CD4-positive, CD25-positive, alpha-beta regulatory T cell (primary cell): ENCODE measurements around the gene LRRC4B. TPM values are rescaled to one million over a fixed set of nuclear protein-coding genes. Genes with fewer than 3 reads are reported as not detected.

Source experiments
- ATAC-seq, 2 donors: fragments of 150-1000 bp; cut with Tn5 transposase; one replicate each; pipeline ENCODE4 v1.10.0; 2021; ENCODE audit warnings: low read depth in 2 of 2, moderate number of reproducible peaks in 2 of 2, moderate library complexity in 1 of 2
- DNase-seq, 3 donors: peaks; one replicate each; pipeline versions ENCODE4 v3.0.0 to v3.0.0-alpha.2; 2012 to 2022; ENCODE audit warnings: mixed read lengths in 1 of 3
- H3K27ac ChIP-seq: one replicate; pipeline ENCODE4 v1.7.0; 2013; ENCODE audit warnings: mild to moderate bottlenecking, low read length; ENCODE audit not compliant: insufficient read depth, poor library complexity, severe bottlenecking
- H3K27me3 ChIP-seq: one replicate; pipeline ENCODE4 v1.7.0; 2013; ENCODE audit warnings: low read length; ENCODE audit not compliant: control insufficient read depth, insufficient read depth
- H3K36me3 ChIP-seq: one replicate; pipeline ENCODE4 v1.7.0; 2013; ENCODE audit warnings: mild to moderate bottlenecking, low read length, moderate library complexity; ENCODE audit not compliant: control insufficient read depth, insufficient read depth
- H3K4me1 ChIP-seq: 2 replicates; pipeline ENCODE4 v1.7.0; 2013; ENCODE audit warnings: mild to moderate bottlenecking, low read length; ENCODE audit not compliant: insufficient read depth, control insufficient read depth, poor library complexity, severe bottlenecking
- H3K4me3 ChIP-seq: one replicate; pipeline ENCODE4 v1.7.0; 2013; ENCODE audit warnings: low read depth, mild to moderate bottlenecking, low read length, moderate library complexity
- H3K9me3 ChIP-seq, 2 experiments: 1 replicate in 1 of 2; 2 replicates in 1 of 2; pipeline ENCODE4 v1.7.0; 2013; ENCODE audit warnings: low read length in 2 of 2, mild to moderate bottlenecking in 1 of 2, moderate library complexity in 1 of 2; ENCODE audit not compliant: control insufficient read depth in 2 of 2
- H3K27ac Mint-ChIP-seq, 3 donors: one replicate each; pipeline ENCODE4 v1.8.0; 2020 to 2022; ENCODE audit warnings: mild to moderate bottlenecking in 3 of 3, mixed read lengths in 3 of 3, moderate library complexity in 2 of 3
- H3K27me3 Mint-ChIP-seq: one replicate; pipeline ENCODE4 v1.8.0; 2022; ENCODE audit warnings: mild to moderate bottlenecking, mixed read lengths
- H3K36me3 Mint-ChIP-seq: one replicate; pipeline ENCODE4 v1.8.0; 2020; ENCODE audit warnings: mixed read lengths
- H3K4me1 Mint-ChIP-seq, 4 donors: one replicate each; pipeline ENCODE4 v1.8.0; 2020 to 2022; ENCODE audit warnings: mixed read lengths in 4 of 4, mild to moderate bottlenecking in 1 of 4
- H3K4me3 Mint-ChIP-seq, 4 donors: one replicate each; pipeline ENCODE4 v1.8.0; 2020 to 2022; ENCODE audit warnings: mild to moderate bottlenecking in 4 of 4, mixed read lengths in 4 of 4, moderate library complexity in 3 of 4
- H3K9me3 Mint-ChIP-seq, 7 donors: one replicate each; pipeline ENCODE4 v1.8.0; 2020 to 2022; ENCODE audit warnings: mixed read lengths in 7 of 7, mild to moderate bottlenecking in 3 of 7, moderate library complexity in 2 of 7
- polyA plus RNA-seq, 4 donors: library from polyadenylated mRNA; unstranded; fragments of 300-500 nt; fragmentation: Illumina TruSeq; gene quantifications; one replicate each; pipeline ENCODE4 v1.2.3, GENCODE V29; 2021
- total RNA-seq: library from RNA; stranded (reverse); gene quantifications from one replicate; pipeline ENCODE4 v1.2.3, GENCODE V29; 2022

LRRC4B gene
- total and polyA plus RNA-seq, 5 donors from 2014 or later, result not detected

DNA sequence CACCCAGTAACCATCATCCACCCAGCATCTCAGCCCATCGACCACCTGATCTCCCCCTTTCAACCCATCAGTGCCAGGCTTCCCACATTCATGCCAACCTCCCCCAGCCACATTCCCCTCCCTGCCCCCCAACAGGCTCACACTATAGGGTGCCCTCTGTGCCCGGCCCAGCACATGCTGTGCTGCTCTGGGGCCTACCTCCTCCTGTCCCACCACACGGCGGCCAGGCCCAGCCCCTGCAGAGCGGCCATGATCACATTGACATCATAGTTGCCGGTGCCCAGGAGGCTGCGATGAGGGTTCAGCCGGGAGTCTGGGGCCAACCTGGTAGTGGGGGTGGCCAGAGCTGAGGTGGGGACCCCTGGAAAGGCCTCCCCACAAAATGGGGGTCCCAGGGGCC lies 60.9 kb downstream of the LRRC4B start:
- H3K9me3 Mint-ChIP-seq, result peaks cover 0 to 1% (median 0%) of the 10 kb centered on the region in 7 donors
- H3K4me1 ChIP-seq, result peaks cover 16% of the 10 kb centered on the region
- H3K27me3 Mint-ChIP-seq, result peaks cover 7% of the 10 kb centered on the region
- no peak for DNase-seq
- ATAC-seq, result no peak
- no peak overlapping the region for H3K4me3 ChIP-seq
- no peaks in the 10 kb centered on the region for H3K36me3 ChIP-seq
- peaks cover 3% of the 10 kb centered on the region for H3K36me3 Mint-ChIP-seq
- H3K27ac ChIP-seq, result no peak overlapping the region
- H3K4me3 Mint-ChIP-seq, result peak overlapping the region in 1 of 4 donors; percentile 21
- H3K27ac Mint-ChIP-seq, result peak overlapping the region in 1 of 3 donors; percentile 78
- peaks cover 0 to 25% (median 8%) of the 10 kb centered on the region in 4 donors for H3K4me1 Mint-ChIP-seq
- H3K27me3 ChIP-seq, result no peaks in the 10 kb centered on the region
- no peaks in the 10 kb centered on the region for H3K9me3 ChIP-seq

DNA sequence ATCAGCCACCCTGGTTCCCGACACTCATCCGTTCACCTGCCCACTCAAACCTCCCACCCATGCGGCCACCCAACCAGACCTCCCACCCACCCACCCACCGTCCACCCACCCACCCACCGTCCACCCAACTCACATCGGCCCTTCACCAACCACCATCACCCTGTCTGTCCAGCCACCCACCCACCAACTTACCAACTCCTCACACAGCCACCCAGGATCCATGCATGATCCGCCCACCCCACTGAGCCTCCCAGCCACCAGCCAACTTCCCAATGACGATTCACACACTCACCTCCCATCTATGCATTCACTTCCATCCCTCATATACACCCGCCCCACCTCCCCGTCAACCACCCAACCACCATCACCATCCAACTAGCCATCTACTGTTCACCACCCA lies 61.5 kb downstream of the LRRC4B start:
- no peaks in the 10 kb centered on the region for H3K9me3 ChIP-seq
- H3K36me3 ChIP-seq, result no peaks in the 10 kb centered on the region
- H3K27ac ChIP-seq, result no peak overlapping the region
- Mint-ChIP-seq H3K4me1 (peaks cover 0 to 23% (median 8%) of the 10 kb centered on the region in 4 donors), H3K4me3 (no peak overlapping the region), H3K27ac (no peak overlapping the region), H3K27me3 (peaks cover 6% of the 10 kb centered on the region), H3K36me3 (peaks cover 3% of the 10 kb centered on the region), H3K9me3 (peaks cover 0 to 1% (median 0%) of the 10 kb centered on the region in 7 donors)
- no peaks in the 10 kb centered on the region for H3K27me3 ChIP-seq
- peaks cover 13% of the 10 kb centered on the region for H3K4me1 ChIP-seq
- H3K4me3 ChIP-seq, result no peak overlapping the region
- ATAC-seq (no peak), DNase-seq (no peak)

DNA sequence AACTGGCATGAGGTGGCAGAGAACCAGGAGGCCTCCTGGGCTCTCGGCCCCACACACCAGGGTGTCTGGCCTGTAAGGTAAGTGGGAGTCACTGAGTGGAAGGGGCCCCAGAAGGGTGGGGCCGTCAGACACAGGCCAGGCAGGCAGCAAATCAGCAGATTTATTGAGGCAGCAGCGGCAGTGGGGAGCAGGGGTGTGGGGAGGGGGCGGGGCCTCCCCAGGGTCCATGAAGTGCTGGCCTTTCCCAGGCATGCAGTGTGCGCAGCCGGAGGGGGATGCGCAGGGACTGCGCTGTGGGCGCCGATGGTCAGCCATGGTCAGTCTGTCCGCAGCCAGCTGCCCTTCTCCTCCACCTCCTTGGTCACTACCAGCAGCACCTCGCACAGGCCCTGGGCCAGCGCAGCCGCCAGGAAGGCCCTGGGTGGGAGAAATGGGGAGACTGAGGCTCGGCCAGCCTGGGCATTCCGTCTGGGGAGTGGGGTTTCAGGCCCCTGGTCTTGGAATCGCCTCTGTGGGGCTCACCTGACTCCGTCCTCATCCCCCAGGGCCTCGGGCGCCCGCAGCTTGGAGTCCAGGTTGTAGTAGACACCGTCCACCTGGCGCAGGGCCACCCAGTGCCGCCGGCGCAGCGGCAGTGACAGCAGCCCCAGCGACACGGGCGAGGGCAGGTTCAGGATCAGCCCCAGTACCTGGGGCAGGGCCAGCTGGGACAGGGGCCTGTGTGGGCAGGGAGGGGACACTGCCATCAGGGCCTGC lies 62.2 kb downstream of the LRRC4B start:
- H3K4me1 ChIP-seq, result peaks cover 8% of the 10 kb centered on the region
- H3K9me3 ChIP-seq, result no peaks in the 10 kb centered on the region
- peaks cover 0 to 17% (median 5%) of the 10 kb centered on the region in 4 donors for H3K4me1 Mint-ChIP-seq
- DNase-seq (no peak), ATAC-seq (no peak)
- H3K36me3 Mint-ChIP-seq, result peaks cover 3% of the 10 kb centered on the region
- no peaks in the 10 kb centered on the region for H3K27me3 ChIP-seq
- no peak overlapping the region for H3K4me3 Mint-ChIP-seq
- H3K27ac Mint-ChIP-seq, result no peak overlapping the region
- H3K9me3 Mint-ChIP-seq, result no peaks in the 10 kb centered on the region
- H3K27ac ChIP-seq, result no peak overlapping the region
- no peaks in the 10 kb centered on the region for H3K36me3 ChIP-seq
- no peak overlapping the region for H3K4me3 ChIP-seq
- H3K27me3 Mint-ChIP-seq, result no peaks in the 10 kb centered on the region

DNA sequence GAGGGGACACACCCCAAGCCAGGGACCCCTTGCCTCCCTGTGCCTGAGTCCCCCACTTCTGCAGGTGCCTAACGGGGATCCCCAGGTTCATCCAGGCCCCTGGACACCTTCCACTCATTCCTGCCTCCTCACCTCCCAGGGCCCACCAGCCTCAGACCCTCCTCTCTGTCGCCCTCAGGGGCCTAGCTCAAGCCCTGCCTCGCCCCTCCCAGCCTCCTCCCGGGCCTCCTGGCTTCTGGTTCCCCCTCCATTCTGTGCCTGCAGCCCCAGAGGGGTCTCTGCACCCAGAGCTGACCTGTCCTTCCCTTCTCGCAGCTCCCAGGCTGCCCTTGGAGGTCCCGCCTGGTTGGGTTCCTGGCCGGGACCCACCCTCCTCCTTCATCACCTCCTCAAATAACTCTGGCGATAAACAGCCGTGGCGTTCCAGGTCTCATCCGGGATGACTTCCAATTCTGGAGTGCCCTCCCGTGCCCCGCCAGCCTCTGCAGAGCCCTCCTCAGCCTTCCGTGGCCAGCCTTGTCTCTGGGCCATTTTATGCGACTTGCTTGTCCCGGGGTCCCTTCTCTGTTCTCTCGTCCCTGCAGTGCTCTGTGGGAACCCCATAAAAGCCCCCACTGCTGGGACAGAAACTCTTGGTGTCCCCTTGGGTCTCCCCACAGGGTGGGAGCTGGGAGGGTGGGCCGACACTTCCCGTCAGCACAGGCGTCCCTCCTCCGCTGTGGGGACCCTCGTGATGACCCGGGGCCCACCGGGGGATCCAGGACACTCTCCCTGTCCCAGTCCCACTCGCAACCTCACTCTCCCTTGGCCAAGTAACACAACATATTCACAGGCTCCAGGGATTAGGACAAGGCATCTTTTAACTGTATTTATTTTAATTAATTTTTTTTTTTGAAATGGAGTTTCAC lies 66.4 kb downstream of the LRRC4B start:
- DNase-seq, result no peak
- H3K27ac Mint-ChIP-seq, result peak overlapping the region in 1 of 3 donors; percentile 89

DNA sequence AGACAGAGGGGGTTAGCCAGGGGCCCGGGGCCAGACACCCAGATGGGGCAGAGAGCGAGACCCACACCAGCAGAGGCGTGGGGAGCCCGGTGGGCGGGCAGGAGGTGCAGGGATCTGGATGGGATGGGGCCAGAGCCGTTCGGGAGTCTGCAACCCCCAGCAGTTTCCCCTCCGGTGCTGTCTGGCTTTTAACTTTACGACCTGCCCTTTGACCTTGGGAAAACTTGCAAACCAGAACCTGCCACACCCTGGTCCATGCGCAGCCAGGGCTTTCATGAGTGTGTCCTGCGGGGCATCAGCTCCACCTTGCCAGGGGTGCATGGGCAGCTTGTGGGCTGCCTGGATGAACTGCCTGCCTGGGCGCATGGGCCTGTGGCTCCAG lies 67.1 kb downstream of the LRRC4B start:
- Mint-ChIP-seq H3K4me3 (no peak overlapping the region), H3K27ac (no peak overlapping the region), H3K9me3 (peaks cover 0 to 1% (median 0%) of the 10 kb centered on the region in 7 donors), H3K27me3 (no peaks in the 10 kb centered on the region), H3K4me1 (no peaks in the 10 kb centered on the region), H3K36me3 (peaks cover 3% of the 10 kb centered on the region)
- Histone ChIP-seq H3K27me3 (no peaks in the 10 kb centered on the region), H3K4me1 (no peaks in the 10 kb centered on the region), H3K36me3 (no peaks in the 10 kb centered on the region), H3K27ac (no peak overlapping the region), H3K9me3 (no peaks in the 10 kb centered on the region), H3K4me3 (no peak overlapping the region)
- no peak for DNase-seq
- ATAC-seq, result peak in 1 of 2 donors; percentile 28

More for the DNA sequence above, 66.4 kb downstream of the LRRC4B start:
- Histone ChIP-seq H3K4me3 (no peak overlapping the region), H3K27me3 (no peaks in the 10 kb centered on the region), H3K36me3 (no peaks in the 10 kb centered on the region), H3K4me1 (no peaks in the 10 kb centered on the region), H3K27ac (no peak overlapping the region), H3K9me3 (no peaks in the 10 kb centered on the region)
- Mint-ChIP-seq H3K4me1 (no peaks in the 10 kb centered on the region), H3K4me3 (peak overlapping the region in 1 of 4 donors; percentile 41), H3K9me3 (no peaks in the 10 kb centered on the region), H3K27me3 (no peaks in the 10 kb centered on the region), H3K36me3 (peaks cover 3% of the 10 kb centered on the region)
- no peak for ATAC-seq

DNA sequence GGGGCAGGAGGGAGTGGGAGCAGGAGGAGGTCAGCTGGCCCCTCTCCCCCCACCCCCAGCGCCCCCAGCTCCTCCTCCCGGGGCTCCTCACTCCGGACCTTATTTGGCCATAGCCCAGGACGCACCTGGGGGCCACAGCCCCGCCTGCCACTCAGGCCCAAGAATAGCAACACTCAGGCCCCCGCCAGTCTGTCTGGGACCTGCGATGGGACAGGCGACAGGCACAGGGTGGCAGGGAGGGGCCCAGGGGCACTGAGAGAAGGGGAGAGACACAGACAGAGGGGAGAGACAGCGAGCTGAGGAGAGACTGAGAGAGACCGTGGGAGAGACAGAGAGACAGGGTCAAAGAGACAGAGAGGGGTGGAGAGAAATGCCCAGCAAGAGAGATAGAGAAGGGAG lies 67.5 kb downstream of the LRRC4B start:
- Mint-ChIP-seq H3K36me3 (peaks cover 3% of the 10 kb centered on the region), H3K4me1 (no peaks in the 10 kb centered on the region), H3K9me3 (peaks cover 0 to 2% (median 0%) of the 10 kb centered on the region in 7 donors), H3K4me3 (no peak overlapping the region), H3K27ac (no peak overlapping the region), H3K27me3 (no peaks in the 10 kb centered on the region)
- Histone ChIP-seq H3K9me3 (no peaks in the 10 kb centered on the region), H3K27ac (no peak overlapping the region), H3K27me3 (no peaks in the 10 kb centered on the region), H3K36me3 (no peaks in the 10 kb centered on the region), H3K4me3 (no peak overlapping the region), H3K4me1 (no peaks in the 10 kb centered on the region)
- ATAC-seq (peak in 1 of 2 donors; percentile 14), DNase-seq (no peak)

DNA sequence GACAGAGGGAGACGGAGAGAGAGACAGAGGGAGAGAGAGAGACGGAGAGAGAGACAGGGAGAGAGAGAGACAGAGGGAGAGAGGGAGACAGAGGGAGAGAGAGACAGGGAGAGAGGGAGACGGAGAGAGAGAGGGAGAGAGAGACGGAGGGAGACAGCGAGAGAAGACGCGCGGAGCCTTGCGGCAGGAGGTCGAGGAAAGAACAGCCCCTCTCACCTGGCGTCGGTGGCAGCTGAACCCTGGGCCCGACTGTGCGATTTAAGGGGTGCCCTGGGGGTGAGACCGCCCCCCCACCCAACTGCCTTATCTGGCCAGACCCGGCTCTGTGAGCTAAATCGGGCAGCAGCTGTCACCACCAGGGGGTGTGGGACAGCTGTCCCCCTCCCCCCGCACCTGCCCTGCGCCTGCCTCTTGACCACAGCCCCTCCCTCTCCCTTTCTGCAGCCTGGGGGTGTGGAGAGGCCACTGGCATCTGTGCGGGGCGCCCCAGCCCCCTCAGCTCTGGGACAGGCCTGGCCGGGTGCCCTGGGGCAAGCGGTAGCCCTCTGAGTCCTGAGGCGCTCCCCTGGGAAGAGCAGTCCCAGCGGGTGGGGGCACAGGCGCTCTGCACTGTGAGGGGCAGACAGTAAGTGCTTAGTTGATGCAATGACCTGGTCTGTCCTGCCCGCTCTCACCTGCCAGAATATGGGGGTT lies 68.0 kb downstream of the LRRC4B start:
- H3K4me3 Mint-ChIP-seq, result no peak overlapping the region
- peaks cover 0 to 2% (median 0%) of the 10 kb centered on the region in 7 donors for H3K9me3 Mint-ChIP-seq
- H3K4me3 ChIP-seq, result no peak overlapping the region
- H3K4me1 ChIP-seq, result no peaks in the 10 kb centered on the region
- H3K27ac Mint-ChIP-seq, result no peak overlapping the region
- no peaks in the 10 kb centered on the region for H3K9me3 ChIP-seq
- no peaks in the 10 kb centered on the region for H3K27me3 Mint-ChIP-seq
- DNase-seq, result peak in 1 of 3 donors; percentile 34
- H3K36me3 Mint-ChIP-seq, result peaks cover 2% of the 10 kb centered on the region
- no peaks in the 10 kb centered on the region for H3K27me3 ChIP-seq
- no peak overlapping the region for H3K27ac ChIP-seq
- H3K36me3 ChIP-seq, result no peaks in the 10 kb centered on the region
- H3K4me1 Mint-ChIP-seq, result peaks cover 0 to 2% (median 0%) of the 10 kb centered on the region in 4 donors
- no peak for ATAC-seq
